Chondrocyte (in vitro differentiated cells): ENCODE results near the gene TEX261. TPM values are rescaled to one million over a fixed set of nuclear protein-coding genes. Genes with fewer than 3 reads are reported as not detected.
"Not testable (repeated sequence)": the region's sequence is repeated elsewhere in the genome, so short reads cannot be mapped to it uniquely, and the experiment has no call there.

Source experiments
- DNase-seq: peaks from one replicate; pipeline ENCODE4 v3.0.0; 2021; ENCODE audit warnings: mixed read lengths, low spot score
- H3K27ac Mint-ChIP-seq: one replicate; pipeline ENCODE4 v1.8.0; 2021; ENCODE audit warnings: mild to moderate bottlenecking, moderate library complexity, mixed read lengths; ENCODE audit not compliant: unreplicated experiment
- H3K27me3 Mint-ChIP-seq: 2 replicates; pipeline ENCODE4 v1.8.0; 2021; ENCODE audit warnings: low read depth, mixed read lengths
- H3K36me3 Mint-ChIP-seq: 2 replicates; pipeline ENCODE4 v1.8.0; 2021; ENCODE audit warnings: low read depth, mixed read lengths
- H3K4me1 Mint-ChIP-seq: 2 replicates; pipeline ENCODE4 v1.8.0; 2021; ENCODE audit warnings: low read depth, mild to moderate bottlenecking, mixed read lengths
- H3K4me3 Mint-ChIP-seq: one replicate; pipeline ENCODE4 v1.8.0; 2021; ENCODE audit warnings: mild to moderate bottlenecking, moderate library complexity, mixed read lengths; ENCODE audit not compliant: unreplicated experiment
- H3K9me3 Mint-ChIP-seq: 2 replicates; pipeline ENCODE4 v1.8.0; 2021; ENCODE audit warnings: low read depth, mixed read lengths
- CTCF ChIP-seq: fragments of 200-600 bp; sonication (generic); IDR thresholded peaks from 2 replicates; pipeline ENCODE4 v1.5.0; 2021; ENCODE audit warnings: antibody characterized with exemption, mild to moderate bottlenecking, moderate library complexity
- total RNA-seq: library from RNA; stranded (reverse); gene quantifications from 3 replicates; pipeline ENCODE4 v1.2.1, GENCODE V29; 2021

TEX261 gene
- total RNA-seq, 1 donor from 2014 or later: 54.1 TPM

DNA sequence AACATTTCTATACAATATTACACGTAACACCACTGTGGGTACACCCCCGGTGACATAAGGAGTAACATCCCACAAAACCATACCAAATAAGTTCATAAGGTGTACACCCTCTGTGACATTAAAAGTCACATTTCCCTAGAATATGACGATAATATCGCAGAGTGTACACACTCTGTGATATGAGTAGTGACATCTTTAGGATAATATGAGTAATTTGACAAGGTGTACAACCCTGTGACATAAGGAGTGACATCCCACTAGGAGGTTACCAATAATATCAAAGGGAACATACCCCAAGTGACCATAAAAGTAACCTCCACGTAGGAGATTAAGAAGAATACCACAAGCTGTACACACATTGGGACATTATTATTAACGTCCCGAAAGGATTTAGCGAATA is 24.0 kb upstream of the TEX261 start:
- no peak overlapping the region for H3K27ac Mint-ChIP-seq

DNA sequence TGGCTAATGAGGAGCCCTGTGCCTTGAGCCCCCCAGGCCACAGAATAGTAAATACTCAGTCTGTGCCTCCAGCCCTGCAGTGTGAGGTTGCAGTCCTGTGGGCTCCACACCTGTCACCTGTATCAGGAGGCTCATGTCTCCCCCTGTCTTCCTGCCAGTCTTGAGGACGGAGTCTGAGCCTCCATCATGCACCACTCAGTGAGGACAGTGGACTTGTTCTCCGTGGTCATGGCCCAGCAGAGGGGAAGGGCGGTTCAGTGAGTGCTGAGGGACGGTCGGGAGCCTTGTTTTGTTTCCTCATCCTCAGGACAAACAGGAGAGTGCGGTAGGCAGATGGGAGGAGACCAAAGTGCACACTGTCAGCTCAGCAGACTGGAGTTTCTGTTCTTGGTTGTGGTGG is 17.1 kb upstream of the TEX261 start:
- H3K4me3 Mint-ChIP-seq, H3K27ac Mint-ChIP-seq, H3K4me1 Mint-ChIP-seq: not testable (repeated sequence)

More for the DNA sequence above, 24.0 kb upstream of the TEX261 start:
- Mint-ChIP-seq H3K4me1 (no peaks in the 10 kb centered on the region), H3K9me3 (peaks cover 3% of the 10 kb centered on the region), H3K27me3 (peaks cover 15% of the 10 kb centered on the region), H3K36me3 (no peaks in the 10 kb centered on the region), H3K4me3 (no peak overlapping the region)
- DNase-seq: no peak
- no peak for TF ChIP-seq CTCF

GRCh38 chr2:71008342-71008741 is 13.7 kb upstream of the TEX261 start:
- TF ChIP-seq CTCF: no peak
- Mint-ChIP-seq H3K27ac (no peak overlapping the region), H3K9me3 (no peaks in the 10 kb centered on the region), H3K27me3 (peaks cover 34% of the 10 kb centered on the region), H3K4me3 (no peak overlapping the region), H3K36me3 (no peaks in the 10 kb centered on the region), H3K4me1 (no peaks in the 10 kb centered on the region)
- DNase-seq: no peak

More for the DNA sequence above, 17.1 kb upstream of the TEX261 start:
- not testable (repeated sequence) for H3K9me3 Mint-ChIP-seq, H3K36me3 Mint-ChIP-seq, DNase-seq
- H3K27me3 Mint-ChIP-seq: peaks cover 19% of the 10 kb centered on the region

GRCh38 chr2:71006955-71007799 is 12.5 kb upstream of the TEX261 start:
- H3K4me3 Mint-ChIP-seq: no peak overlapping the region
- H3K4me1 Mint-ChIP-seq: no peaks in the 10 kb centered on the region
- H3K27me3 Mint-ChIP-seq: peaks cover 32% of the 10 kb centered on the region
- no peaks in the 10 kb centered on the region for H3K9me3 Mint-ChIP-seq
- H3K27ac Mint-ChIP-seq: no peak overlapping the region
- TF ChIP-seq CTCF: no peak
- DNase-seq: no peak
- H3K36me3 Mint-ChIP-seq: no peaks in the 10 kb centered on the region

GRCh38 chr2:71006323-71006722 is 11.7 kb upstream of the TEX261 start:
- Mint-ChIP-seq H3K4me1 (no peaks in the 10 kb centered on the region), H3K4me3 (no peak overlapping the region), H3K36me3 (no peaks in the 10 kb centered on the region), H3K27me3 (peaks cover 25% of the 10 kb centered on the region), H3K27ac (no peak overlapping the region), H3K9me3 (no peaks in the 10 kb centered on the region)
- DNase-seq: no peak
- no peak for TF ChIP-seq CTCF
